SU-DHL-6 (cell line): Measurements from ENCODE around the gene DPP9.

Source experiments
- CTCF ChIP-seq: fragments of 200-600 bp; sonication (generic); IDR thresholded peaks from one replicate; pipeline ENCODE4 v1.5.1; 2017; ENCODE audit warnings: antibody characterized with exemption, mild to moderate bottlenecking, low read length, moderate library complexity; ENCODE audit not compliant: insufficient read depth, poor library complexity, severe bottlenecking
- EZH2phosphoT487 ChIP-seq: fragments of 200-600 bp; sonication (generic), shearing (Covaris generic); conservative IDR thresholded peaks from 2 replicates; pipeline ENCODE4 v1.6.1; 2018; ENCODE audit warnings: mild to moderate bottlenecking, antibody characterized with exemption, low read length, moderate library complexity, mixed read lengths

DNA sequence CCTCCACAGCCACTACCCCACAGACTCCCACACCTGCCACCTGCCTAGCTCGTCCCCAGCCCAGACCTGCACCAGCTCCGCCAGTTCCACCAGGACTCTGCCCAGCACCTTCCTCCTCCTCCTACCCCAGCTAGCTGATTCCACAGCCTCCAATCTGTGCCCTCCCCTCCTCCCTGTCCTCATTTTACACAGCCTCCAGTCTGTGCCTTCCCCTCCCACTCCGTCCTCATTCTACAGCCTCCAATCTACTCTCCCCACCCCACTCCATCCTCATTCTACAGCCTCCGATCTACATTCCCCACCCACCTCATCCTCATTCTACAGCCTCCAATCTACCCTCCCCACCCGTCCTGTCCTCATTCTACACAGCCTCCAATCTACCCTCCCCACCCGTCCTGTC is 60.8 kb downstream of the DPP9 start:
- TF ChIP-seq CTCF (no peak), EZH2phosphoT487 (no peak)
